Mesenchymal stem cell (in vitro differentiated cells and primary cell): ENCODE measurements around the gene ZBTB14.
A peak's percentile ranks its signal among the peaks of the same experiment; 100 is the strongest.

Experiments used
- DNase-seq: peaks from one replicate; pipeline ENCODE4 v3.0.0-alpha.2; 2013
- H2AFZ ChIP-seq: one replicate; pipeline ENCODE4 v1.6.1; 2013; ENCODE audit warnings: low read depth, mild to moderate bottlenecking, control low read depth, inconsistent platforms, low read length, moderate library complexity
- H2AK5ac ChIP-seq: 2 replicates; pipeline ENCODE4 v1.6.1; 2013; ENCODE audit warnings: low read length, moderate library complexity, mild to moderate bottlenecking, inconsistent platforms; ENCODE audit not compliant: severe bottlenecking
- H2BK120ac ChIP-seq: one replicate; pipeline ENCODE4 v1.6.1; 2013; ENCODE audit warnings: low read depth, mild to moderate bottlenecking, inconsistent platforms, low read length, moderate library complexity
- H2BK12ac ChIP-seq, 2 experiments: one replicate each; pipeline ENCODE4 v1.6.1; 2013; ENCODE audit warnings: inconsistent platforms in 2 of 2, low read length in 2 of 2, mild to moderate bottlenecking in 2 of 2, moderate library complexity in 2 of 2, control low read depth in 1 of 2
- H2BK15ac ChIP-seq: one replicate; pipeline ENCODE4 v1.6.1; 2013; ENCODE audit warnings: mild to moderate bottlenecking, low read depth, inconsistent platforms; ENCODE audit not compliant: poor library complexity, severe bottlenecking
- H2BK5ac ChIP-seq: 2 replicates; pipeline ENCODE4 v1.6.1; 2013; ENCODE audit warnings: low read depth, mild to moderate bottlenecking, low read length, control low read depth, inconsistent platforms; ENCODE audit not compliant: poor library complexity, severe bottlenecking
- H3K14ac ChIP-seq, 2 experiments: one replicate each; pipeline ENCODE4 v1.6.1; 2013; ENCODE audit warnings: inconsistent platforms in 2 of 2, low read length in 2 of 2, control low read depth in 1 of 2, mild to moderate bottlenecking in 1 of 2, moderate library complexity in 1 of 2
- H3K18ac ChIP-seq, 2 experiments: one replicate each; pipeline ENCODE4 v1.6.1; 2013; ENCODE audit warnings: inconsistent platforms in 2 of 2, low read length in 2 of 2, control low read depth in 1 of 2, low read depth in 1 of 2, mild to moderate bottlenecking in 1 of 2
- H3K23ac ChIP-seq, 2 experiments: one replicate each; pipeline ENCODE4 v1.6.1; 2013; ENCODE audit warnings: inconsistent platforms in 2 of 2, low read length in 2 of 2, mild to moderate bottlenecking in 2 of 2, moderate library complexity in 2 of 2, control low read depth in 1 of 2
- H3K27ac ChIP-seq: 2 replicates; pipeline ENCODE4 v1.5.1; 2013; ENCODE audit warnings: mild to moderate bottlenecking, moderate library complexity, low read length, control low read depth, inconsistent platforms; ENCODE audit not compliant: poor library complexity, severe bottlenecking
- H3K27me3 ChIP-seq, 2 experiments: 2 replicates each; pipeline versions ENCODE4 v1.6.1 to v1.7.0; 2013; ENCODE audit warnings: low read length in 2 of 2, mild to moderate bottlenecking in 2 of 2, moderate library complexity in 2 of 2, control low read depth in 1 of 2, inconsistent platforms in 1 of 2; ENCODE audit not compliant: control insufficient read depth in 1 of 2, insufficient read depth in 1 of 2
- H3K36me3 ChIP-seq, 2 experiments: 2 replicates each; pipeline versions ENCODE4 v1.6.1 to v1.7.0; 2013; ENCODE audit warnings: low read length in 2 of 2, control low read depth in 1 of 2, inconsistent platforms in 1 of 2, low read depth in 1 of 2, mild to moderate bottlenecking in 1 of 2; ENCODE audit not compliant: insufficient read depth in 2 of 2, control insufficient read depth in 1 of 2
- H3K4ac ChIP-seq, 2 experiments: one replicate each; pipeline ENCODE4 v1.6.1; 2013; ENCODE audit warnings: inconsistent platforms in 2 of 2, low read length in 2 of 2, mild to moderate bottlenecking in 2 of 2, moderate library complexity in 2 of 2, control low read depth in 1 of 2, low read depth in 1 of 2
- H3K4me1 ChIP-seq: 2 replicates; pipeline ENCODE4 v1.6.1; 2013; ENCODE audit warnings: low read depth, low read length, control low read depth; ENCODE audit not compliant: control insufficient read depth, insufficient read depth
- H3K4me2 ChIP-seq: 2 replicates; pipeline ENCODE4 v1.6.1; 2013; ENCODE audit warnings: low read length, mild to moderate bottlenecking, inconsistent platforms; ENCODE audit not compliant: poor library complexity, severe bottlenecking
- H3K4me3 ChIP-seq, 2 experiments: 2 replicates each; pipeline versions ENCODE4 v1.5.1 to v1.7.0; 2013; ENCODE audit warnings: low read length in 2 of 2, mild to moderate bottlenecking in 2 of 2, control low read depth in 1 of 2, low read depth in 1 of 2; ENCODE audit not compliant: insufficient read depth in 1 of 2
- H3K79me1 ChIP-seq: replicated peaks from 2 replicates; pipeline ENCODE4 v1.6.1; 2013; ENCODE audit warnings: mild to moderate bottlenecking, control low read depth, low read length, inconsistent platforms; ENCODE audit not compliant: poor library complexity, severe bottlenecking
- H3K9ac ChIP-seq: 2 replicates; pipeline ENCODE4 v1.7.0; 2013; ENCODE audit warnings: mild to moderate bottlenecking, low read length, moderate library complexity
- H3K9me3 ChIP-seq: 2 replicates; pipeline ENCODE4 v1.7.0; 2013; ENCODE audit warnings: mild to moderate bottlenecking, low read length; ENCODE audit not compliant: control insufficient read depth
- H4K8ac ChIP-seq: one replicate; pipeline ENCODE4 v1.6.1; 2013; ENCODE audit warnings: inconsistent platforms, mild to moderate bottlenecking, low read length, moderate library complexity
- H4K91ac ChIP-seq: one replicate; pipeline ENCODE4 v1.6.1; 2013; ENCODE audit warnings: mild to moderate bottlenecking, low read length, inconsistent platforms
- WGBS: methylation state at CpG from one replicate; pipeline ENCODE4 v1.1.7; 2013; ENCODE audit warnings: mixed read lengths; 5-methylcytosine and 5-hydroxymethylcytosine counted together

The ZBTB14 gene

DNA sequence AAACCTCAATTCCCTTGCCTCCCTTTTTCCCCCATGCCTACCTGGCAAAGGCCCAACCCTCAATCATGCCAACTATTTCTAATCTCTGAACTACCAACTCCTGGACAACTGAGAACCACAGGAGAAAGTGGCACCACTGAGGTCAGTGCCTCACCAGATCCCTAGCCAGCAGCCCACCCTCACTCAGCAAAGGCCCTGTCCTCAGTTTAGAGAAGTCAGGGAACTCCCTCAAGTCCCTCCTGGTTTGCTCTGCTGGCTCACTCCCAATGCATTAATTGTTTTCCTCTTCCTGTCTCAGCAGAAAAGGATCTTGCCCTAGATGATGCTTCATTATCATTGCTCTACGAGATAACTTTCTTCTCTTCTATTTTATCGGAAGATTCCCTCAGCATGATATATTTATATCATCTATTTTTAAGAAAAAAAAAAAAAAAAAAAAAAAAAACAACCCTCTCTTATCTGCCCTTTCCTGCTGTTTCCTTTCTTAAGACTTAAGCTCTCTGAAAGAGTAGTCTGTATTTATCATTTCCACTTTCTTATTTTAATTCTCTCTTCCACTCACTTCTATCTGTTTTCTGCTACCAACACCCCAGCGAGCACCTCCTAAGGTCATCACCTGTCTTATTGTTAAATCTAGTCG is 22.7 kb upstream of the ZBTB14 start:
- DNase-seq = no peak
- H3K79me1 ChIP-seq = no peaks in the 10 kb centered on the region
- no peak overlapping the region for H2BK120ac ChIP-seq
- no peaks in the 10 kb centered on the region for H3K4me1 ChIP-seq
- H3K14ac ChIP-seq = no peak overlapping the region
- H2AFZ ChIP-seq = no peak overlapping the region
- no peak overlapping the region for H3K4ac ChIP-seq
- no peak overlapping the region for H4K8ac ChIP-seq
- no peak overlapping the region for H3K27ac ChIP-seq
- WGBS = 66% methylated on average over 2 of the region's 4 CpGs
- no peak overlapping the region for H2AK5ac ChIP-seq
- peaks cover 0 to 8% of the 10 kb centered on the region in 2 experiments for H3K27me3 ChIP-seq
- H3K9me3 ChIP-seq = no peaks in the 10 kb centered on the region
- no peak overlapping the region for H2BK15ac ChIP-seq
- no peaks in the 10 kb centered on the region for H3K36me3 ChIP-seq
- no peak overlapping the region for H3K4me2 ChIP-seq
- H2BK12ac ChIP-seq = no peak overlapping the region
- no peak overlapping the region for H3K23ac ChIP-seq
- no peak overlapping the region for H2BK5ac ChIP-seq
- no peak overlapping the region for H3K4me3 ChIP-seq
- no peak overlapping the region for H3K9ac ChIP-seq
- no peak overlapping the region for H3K18ac ChIP-seq
- no peak overlapping the region for H4K91ac ChIP-seq

DNA sequence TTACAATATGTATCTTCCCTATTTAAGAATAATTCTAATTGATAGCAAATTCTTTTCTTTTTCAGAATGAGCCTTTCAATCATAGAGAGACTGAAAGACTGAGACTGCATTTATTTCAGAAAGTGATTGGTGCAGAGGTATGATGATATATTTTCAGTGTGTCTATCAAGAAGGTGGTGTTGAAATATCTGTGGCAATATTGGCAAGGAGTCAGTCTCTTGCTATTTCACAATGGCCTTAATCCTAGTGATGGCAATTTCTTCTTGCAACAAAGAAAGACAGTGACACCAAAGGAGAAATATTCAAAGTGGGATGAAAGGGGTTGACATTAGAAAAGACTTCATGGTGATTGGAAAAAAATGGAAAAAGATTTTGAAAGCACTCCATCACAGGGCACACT is 21.7 kb upstream of the ZBTB14 start:
- Histone ChIP-seq H3K18ac (no peak overlapping the region), H3K9ac (no peak overlapping the region), H3K27me3 (peaks cover 0 to 8% of the 10 kb centered on the region in 2 experiments), H2AFZ (no peak overlapping the region), H3K27ac (no peak overlapping the region), H2BK15ac (no peak overlapping the region), H3K4me3 (no peak overlapping the region), H4K8ac (no peak overlapping the region), H3K9me3 (no peaks in the 10 kb centered on the region), H2BK12ac (no peak overlapping the region), H3K14ac (no peak overlapping the region), H2BK5ac (no peak overlapping the region), H2AK5ac (no peak overlapping the region), H3K36me3 (no peaks in the 10 kb centered on the region), H3K79me1 (no peaks in the 10 kb centered on the region), H2BK120ac (no peak overlapping the region), H3K23ac (no peak overlapping the region), H4K91ac (no peak overlapping the region), H3K4me1 (no peaks in the 10 kb centered on the region), H3K4me2 (no peak overlapping the region), H3K4ac (no peak overlapping the region)
- DNase-seq = no peak

DNA sequence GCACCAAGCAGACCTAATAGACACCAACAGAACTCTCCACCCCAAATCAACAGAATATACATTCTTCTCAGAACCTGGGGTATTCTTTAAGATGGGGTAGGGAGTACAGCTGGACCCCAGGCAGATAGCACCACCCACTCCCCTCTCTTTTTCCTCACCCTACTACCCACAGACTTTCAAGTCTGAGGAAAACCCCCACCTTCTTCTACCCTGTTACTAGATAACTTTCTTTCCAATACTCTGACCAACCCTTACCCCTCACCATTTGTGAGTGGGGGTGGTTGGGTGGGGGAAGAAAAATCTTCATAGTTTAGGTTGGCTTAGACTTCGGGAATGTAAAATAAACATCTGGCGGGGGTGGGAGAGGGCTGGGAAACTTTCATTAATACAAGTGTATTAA is 20.3 kb upstream of the ZBTB14 start:
- H3K9ac ChIP-seq = no peak overlapping the region
- no peak overlapping the region for H3K4me2 ChIP-seq
- no peaks in the 10 kb centered on the region for H3K79me1 ChIP-seq
- H3K27me3 ChIP-seq = peaks cover 0 to 8% of the 10 kb centered on the region in 2 experiments
- H2AK5ac ChIP-seq = no peak overlapping the region
- H2BK15ac ChIP-seq = no peak overlapping the region
- no peak overlapping the region for H4K91ac ChIP-seq
- no peak overlapping the region for H3K23ac ChIP-seq
- no peaks in the 10 kb centered on the region for H3K9me3 ChIP-seq
- no peak for DNase-seq
- no CpG with 5 or more reads among the region's 2 CpGs for WGBS
- H2AFZ ChIP-seq = no peak overlapping the region
- H3K14ac ChIP-seq = no peak overlapping the region
- H2BK5ac ChIP-seq = no peak overlapping the region
- H2BK12ac ChIP-seq = no peak overlapping the region
- H4K8ac ChIP-seq = no peak overlapping the region
- no peak overlapping the region for H3K18ac ChIP-seq
- no peak overlapping the region for H3K4me3 ChIP-seq
- H2BK120ac ChIP-seq = no peak overlapping the region
- no peak overlapping the region for H3K4ac ChIP-seq
- H3K27ac ChIP-seq = no peak overlapping the region
- H3K4me1 ChIP-seq = no peaks in the 10 kb centered on the region
- no peaks in the 10 kb centered on the region for H3K36me3 ChIP-seq

DNA sequence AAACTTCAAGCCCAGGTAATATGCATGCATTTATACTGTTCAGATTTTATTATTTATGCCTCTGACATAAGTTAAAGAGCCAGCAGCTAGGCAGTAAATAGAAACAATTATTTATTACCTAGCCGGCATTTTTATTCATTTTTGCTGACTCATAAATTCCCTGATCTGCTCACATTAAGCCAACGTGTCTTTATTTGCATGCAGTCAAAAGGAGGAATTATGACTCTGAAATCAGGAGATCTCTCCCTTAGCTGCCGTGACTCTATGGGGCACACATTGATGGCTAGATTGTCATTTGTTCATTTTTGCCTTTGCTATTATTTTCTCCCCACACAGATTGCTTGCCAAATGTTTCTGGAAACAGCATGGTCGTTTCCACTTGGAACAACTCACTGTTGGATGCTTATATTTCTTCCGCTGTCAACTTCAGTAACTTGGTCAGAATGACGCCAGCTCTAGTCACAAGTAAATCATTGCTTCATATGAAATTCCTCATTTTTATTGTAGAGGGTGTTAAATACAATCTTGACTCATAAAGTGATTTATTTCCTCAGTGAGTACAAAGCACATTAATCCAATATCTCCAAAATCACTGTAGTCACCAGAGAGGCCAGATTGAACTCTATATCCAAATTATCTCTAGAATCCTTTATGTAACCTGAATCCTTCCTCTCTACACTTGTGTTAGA is 15.9 kb upstream of the ZBTB14 start:
- H3K23ac ChIP-seq = no peak overlapping the region

More for the DNA sequence above, 15.9 kb upstream of the ZBTB14 start:
- H2BK12ac ChIP-seq = no peak overlapping the region
- DNase-seq = no peak
- no peak overlapping the region for H2BK120ac ChIP-seq
- no peak overlapping the region for H3K27ac ChIP-seq
- H2BK15ac ChIP-seq = no peak overlapping the region
- H3K14ac ChIP-seq = no peak overlapping the region
- H4K8ac ChIP-seq = no peak overlapping the region
- no peaks in the 10 kb centered on the region for H3K4me1 ChIP-seq
- 73% methylated on average over 4 of the region's 6 CpGs for WGBS
- H3K4me2 ChIP-seq = no peak overlapping the region
- no peaks in the 10 kb centered on the region for H3K36me3 ChIP-seq
- H2AK5ac ChIP-seq = no peak overlapping the region
- H3K4me3 ChIP-seq = peak overlapping the region in 1 of 2 experiments; percentile 9
- no peaks in the 10 kb centered on the region for H3K27me3 ChIP-seq
- H3K9ac ChIP-seq = peak overlapping the region; percentile 14
- no peak overlapping the region for H4K91ac ChIP-seq
- no peak overlapping the region for H3K18ac ChIP-seq
- no peak overlapping the region for H2AFZ ChIP-seq
- no peaks in the 10 kb centered on the region for H3K9me3 ChIP-seq
- H3K4ac ChIP-seq = no peak overlapping the region
- no peak overlapping the region for H2BK5ac ChIP-seq
- no peaks in the 10 kb centered on the region for H3K79me1 ChIP-seq
